Activated gamma-delta T cell treated with Interleukin-2 at 50 U/mL for 16 hours (primary cell): ENCODE data around the gene EXOSC7.

Source experiments
- DNase-seq: peaks from one replicate; pipeline ENCODE4 v3.0.0-alpha.2; 2020

Gene EXOSC7

DNA sequence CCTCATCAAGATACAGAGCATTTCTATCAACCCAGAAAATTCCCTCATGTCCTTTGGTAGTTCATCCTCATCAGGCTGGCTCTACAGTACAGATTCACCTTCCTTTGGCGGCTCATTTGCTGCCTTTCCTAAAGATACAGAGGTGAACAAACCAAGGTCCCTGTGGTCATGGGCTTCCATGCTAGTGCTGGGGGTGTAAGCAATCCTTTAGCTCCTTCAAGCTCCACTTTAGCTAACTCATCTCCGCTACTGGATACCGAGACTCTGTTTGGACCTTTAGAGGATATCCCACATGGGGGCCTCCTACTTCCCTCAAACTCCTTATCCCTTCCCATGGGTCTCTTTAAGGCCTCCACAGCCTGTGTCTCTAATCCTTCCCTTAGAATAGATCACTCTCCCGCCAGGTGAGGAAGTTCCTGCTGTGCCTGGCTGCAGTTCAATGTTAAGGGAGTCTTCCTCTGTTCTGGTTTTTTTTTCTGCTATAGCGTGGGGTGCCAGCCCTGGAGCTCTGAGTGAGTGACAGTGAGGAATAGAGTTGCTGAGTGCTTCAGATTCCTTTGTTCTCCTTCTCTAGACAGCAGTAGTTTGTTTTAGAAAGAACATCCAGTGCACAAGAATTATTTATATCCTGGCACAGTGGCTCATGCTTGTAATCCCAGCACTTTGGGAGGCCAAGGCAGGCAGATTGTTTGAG, 80.7 kb downstream of the EXOSC7 start:
- DNase-seq = no peak

DNA sequence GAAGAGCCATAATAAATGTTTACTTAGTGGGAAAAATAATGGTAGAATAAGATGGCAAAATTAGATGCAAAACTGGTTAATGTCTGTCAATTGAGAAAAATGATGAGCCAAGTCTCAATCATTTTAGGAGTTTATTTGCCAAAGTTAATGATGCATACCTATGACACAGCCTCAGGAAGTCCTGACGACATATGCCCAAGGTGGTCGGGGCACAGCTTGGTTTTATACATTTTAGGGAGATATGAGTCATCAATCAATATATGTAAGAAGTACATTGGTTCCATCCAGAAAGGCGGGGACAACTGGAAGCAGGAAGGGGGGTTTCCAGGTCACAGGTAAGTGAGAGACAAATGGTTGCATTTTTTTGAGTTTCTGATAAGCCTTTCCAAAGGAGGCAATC, 81.5 kb downstream of the EXOSC7 start:
- no peak for DNase-seq

DNA sequence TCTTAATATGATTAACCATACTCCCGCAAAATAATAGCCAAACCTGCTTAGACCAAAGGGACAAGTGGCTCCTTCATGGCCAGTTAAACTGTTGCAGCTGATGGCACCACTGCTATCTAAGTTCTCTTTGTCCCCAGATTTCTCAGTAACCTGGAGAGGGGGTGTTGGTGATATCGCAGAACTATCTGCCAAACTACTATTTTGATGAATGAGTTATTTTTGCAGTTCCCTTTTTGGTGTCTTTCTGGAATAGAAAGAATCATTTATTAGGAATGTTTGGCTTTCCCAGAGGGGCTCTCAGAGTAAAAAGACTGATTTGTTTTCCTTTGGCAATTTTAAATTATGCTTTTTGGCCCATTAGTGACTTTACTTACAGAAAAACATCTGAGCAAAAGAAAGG, 83.1 kb downstream of the EXOSC7 start:
- DNase-seq = no peak

DNA sequence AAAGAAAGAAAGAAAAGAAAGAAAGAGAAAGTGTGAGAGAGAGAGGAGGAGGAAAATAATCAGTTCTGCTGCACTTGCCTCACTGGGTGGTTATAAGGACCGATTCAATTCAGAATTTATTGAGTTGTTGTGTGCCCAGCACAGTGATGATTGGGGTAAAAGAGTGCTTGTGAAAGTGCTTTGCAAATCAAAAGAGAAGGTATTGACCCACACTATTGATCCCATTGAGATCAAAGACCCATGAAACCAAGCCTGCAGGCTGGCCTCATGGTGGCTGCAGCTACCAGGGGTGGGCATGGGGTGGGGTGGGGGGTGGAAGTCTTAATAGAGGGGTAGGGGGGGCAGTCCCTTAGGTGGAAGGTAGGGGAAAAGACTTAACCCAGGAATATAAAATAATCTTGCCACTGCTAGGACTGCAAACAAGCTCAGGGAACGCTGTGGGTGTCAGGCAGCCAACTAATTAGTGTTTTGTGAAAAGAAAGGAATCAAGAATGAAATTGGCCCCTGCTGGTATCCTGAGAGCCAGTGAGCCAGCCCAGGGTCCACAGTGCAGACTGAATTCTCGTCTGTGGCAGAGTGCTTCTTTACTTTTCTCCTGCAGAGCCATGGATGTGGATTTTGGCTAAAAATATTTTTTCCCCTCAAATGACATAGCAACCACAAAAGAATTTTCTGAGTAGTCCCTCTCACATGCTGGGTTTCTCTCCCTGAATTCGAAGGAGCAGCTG, 84.3 kb downstream of the EXOSC7 start:
- no peak for DNase-seq
